ENCODE measurements around the gene ACTR5.

Gene ACTR5

DNA sequence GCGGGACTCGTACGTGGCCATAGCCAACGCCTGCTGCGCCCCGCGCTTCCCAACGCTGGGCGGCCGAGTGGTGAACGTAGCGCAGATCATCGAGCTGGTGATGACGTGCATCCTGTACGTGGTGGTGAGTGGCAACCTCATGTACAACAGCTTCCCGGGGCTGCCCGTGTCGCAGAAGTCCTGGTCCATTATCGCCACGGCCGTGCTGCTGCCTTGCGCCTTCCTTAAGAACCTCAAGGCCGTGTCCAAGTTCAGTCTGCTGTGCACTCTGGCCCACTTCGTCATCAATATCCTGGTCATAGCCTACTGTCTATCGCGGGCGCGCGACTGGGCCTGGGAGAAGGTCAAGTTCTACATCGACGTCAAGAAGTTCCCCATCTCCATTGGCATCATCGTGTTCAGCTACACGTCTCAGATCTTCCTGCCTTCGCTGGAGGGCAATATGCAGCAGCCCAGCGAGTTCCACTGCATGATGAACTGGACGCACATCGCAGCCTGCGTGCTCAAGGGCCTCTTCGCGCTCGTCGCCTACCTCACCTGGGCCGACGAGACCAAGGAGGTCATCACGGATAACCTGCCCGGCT is 20.6 kb upstream of the ACTR5 start:
- Histone ChIP-seq H2AFZ (ENCODE audit: low read depth) (no peak overlapping the region), H3K36me3 (ENCODE audit: insufficient read depth) (no peaks in the 10 kb centered on the region), H3K27me3 (ENCODE audit: insufficient read depth, low read depth) (peaks cover 23% of the 10 kb centered on the region), H3K4me1 (ENCODE audit: low read depth, poor library complexity, severe bottlenecking) (peaks cover 3% of the 10 kb centered on the region), H4K20me1 (ENCODE audit: insufficient read depth) (no peaks in the 10 kb centered on the region), H3K4me3 (IDR thresholded peaks at IDR 0.05; ENCODE audit: insufficient read depth, low read depth, low read length) (no peak overlapping the region), H3K4me2 (no peak overlapping the region), H3K79me2 (ENCODE audit: insufficient read depth, low read depth) (no peaks in the 10 kb centered on the region), H3K9ac (no peak overlapping the region), H3K27ac (no peak overlapping the region)
- TF ChIP-seq, protein P1, sequence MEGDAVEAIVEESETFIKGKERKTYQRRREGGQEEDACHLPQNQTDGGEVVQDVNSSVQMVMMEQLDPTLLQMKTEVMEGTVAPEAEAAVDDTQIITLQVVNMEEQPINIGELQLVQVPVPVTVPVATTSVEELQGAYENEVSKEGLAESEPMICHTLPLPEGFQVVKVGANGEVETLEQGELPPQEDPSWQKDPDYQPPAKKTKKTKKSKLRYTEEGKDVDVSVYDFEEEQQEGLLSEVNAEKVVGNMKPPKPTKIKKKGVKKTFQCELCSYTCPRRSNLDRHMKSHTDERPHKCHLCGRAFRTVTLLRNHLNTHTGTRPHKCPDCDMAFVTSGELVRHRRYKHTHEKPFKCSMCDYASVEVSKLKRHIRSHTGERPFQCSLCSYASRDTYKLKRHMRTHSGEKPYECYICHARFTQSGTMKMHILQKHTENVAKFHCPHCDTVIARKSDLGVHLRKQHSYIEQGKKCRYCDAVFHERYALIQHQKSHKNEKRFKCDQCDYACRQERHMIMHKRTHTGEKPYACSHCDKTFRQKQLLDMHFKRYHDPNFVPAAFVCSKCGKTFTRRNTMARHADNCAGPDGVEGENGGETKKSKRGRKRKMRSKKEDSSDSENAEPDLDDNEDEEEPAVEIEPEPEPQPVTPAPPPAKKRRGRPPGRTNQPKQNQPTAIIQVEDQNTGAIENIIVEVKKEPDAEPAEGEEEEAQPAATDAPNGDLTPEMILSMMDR (conservative IDR thresholded peaks at IDR 0.05; ENCODE audit: low read depth, low read length), result no peak

DNA sequence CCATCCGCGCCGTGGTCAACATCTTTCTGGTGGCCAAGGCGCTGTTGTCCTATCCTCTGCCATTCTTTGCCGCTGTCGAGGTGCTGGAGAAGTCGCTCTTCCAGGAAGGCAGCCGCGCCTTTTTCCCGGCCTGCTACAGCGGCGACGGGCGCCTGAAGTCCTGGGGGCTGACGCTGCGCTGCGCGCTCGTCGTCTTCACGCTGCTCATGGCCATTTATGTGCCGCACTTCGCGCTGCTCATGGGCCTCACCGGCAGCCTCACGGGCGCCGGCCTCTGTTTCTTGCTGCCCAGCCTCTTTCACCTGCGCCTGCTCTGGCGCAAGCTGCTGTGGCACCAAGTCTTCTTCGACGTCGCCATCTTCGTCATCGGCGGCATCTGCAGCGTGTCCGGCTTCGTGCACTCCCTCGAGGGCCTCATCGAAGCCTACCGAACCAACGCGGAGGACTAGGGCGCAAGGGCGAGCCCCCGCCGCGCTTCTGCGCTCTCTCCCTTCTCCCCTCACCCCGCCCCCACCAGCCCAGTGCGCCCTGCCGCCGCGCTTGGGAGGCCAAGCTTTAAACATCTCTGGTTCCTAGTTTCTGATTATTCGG is 20.0 kb upstream of the ACTR5 start:
- no peak overlapping the region for H3K4me2 ChIP-seq
- no peaks in the 10 kb centered on the region for H3K79me2 ChIP-seq (ENCODE audit: insufficient read depth, low read depth)
- H3K36me3 ChIP-seq (ENCODE audit: insufficient read depth), result no peaks in the 10 kb centered on the region
- no peak overlapping the region for H3K27ac ChIP-seq
- TF ChIP-seq, protein P1 (conservative IDR thresholded peaks at IDR 0.05; ENCODE audit: low read depth, low read length), result no peak
- no peak overlapping the region for H2AFZ ChIP-seq (ENCODE audit: low read depth)
- no peak overlapping the region for H3K9ac ChIP-seq
- H3K4me3 ChIP-seq (IDR thresholded peaks at IDR 0.05; ENCODE audit: insufficient read depth, low read depth, low read length), result no peak overlapping the region
- H3K4me1 ChIP-seq (ENCODE audit: low read depth, poor library complexity, severe bottlenecking), result peaks cover 3% of the 10 kb centered on the region
- H4K20me1 ChIP-seq (ENCODE audit: insufficient read depth), result no peaks in the 10 kb centered on the region
- H3K27me3 ChIP-seq (ENCODE audit: insufficient read depth, low read depth), result peaks cover 23% of the 10 kb centered on the region

DNA sequence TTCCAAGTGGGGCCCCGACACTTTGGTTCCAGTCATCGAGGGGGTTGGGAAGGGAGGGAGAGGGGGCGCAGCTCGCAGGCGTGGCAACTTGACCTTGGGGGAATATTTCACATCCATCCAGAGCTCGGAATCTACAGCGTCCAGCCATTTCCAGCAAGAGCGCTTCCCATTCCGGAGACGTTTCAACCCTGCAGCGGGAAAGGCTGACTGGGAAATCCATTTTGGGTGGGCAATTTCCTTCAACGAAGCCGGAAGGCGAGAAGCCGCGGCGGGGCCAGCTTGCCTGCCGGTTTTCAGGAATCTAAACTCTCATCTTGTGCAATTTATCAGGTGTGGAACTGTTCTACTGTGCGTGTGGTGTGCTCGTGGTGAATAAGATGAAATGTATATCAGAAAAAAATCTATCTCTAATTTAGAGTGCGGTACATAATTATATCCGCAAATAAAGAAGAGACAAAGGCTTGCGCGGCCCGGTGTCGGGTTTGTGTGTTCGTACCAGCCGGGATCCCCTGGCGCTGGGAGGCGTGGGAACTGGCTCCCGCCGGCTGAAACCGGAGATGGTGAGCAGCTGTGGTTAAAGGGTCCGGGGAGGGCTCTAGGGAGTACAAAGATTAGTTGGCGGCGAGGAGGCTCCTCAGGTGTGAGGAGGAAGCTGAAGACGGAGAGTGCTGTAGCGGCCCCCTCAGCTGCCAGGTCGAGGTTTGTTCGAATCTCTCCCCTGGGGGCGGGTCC is 19.2 kb upstream of the ACTR5 start:
- Histone ChIP-seq H2AFZ (ENCODE audit: low read depth) (no peak overlapping the region), H3K79me2 (ENCODE audit: insufficient read depth, low read depth) (no peaks in the 10 kb centered on the region), H4K20me1 (ENCODE audit: insufficient read depth) (no peaks in the 10 kb centered on the region), H3K4me3 (IDR thresholded peaks at IDR 0.05; ENCODE audit: insufficient read depth, low read depth, low read length) (no peak overlapping the region), H3K9ac (no peak overlapping the region), H3K36me3 (ENCODE audit: insufficient read depth) (no peaks in the 10 kb centered on the region), H3K27ac (no peak overlapping the region), H3K4me2 (no peak overlapping the region), H3K4me1 (ENCODE audit: low read depth, poor library complexity, severe bottlenecking) (peaks cover 3% of the 10 kb centered on the region), H3K27me3 (ENCODE audit: insufficient read depth, low read depth) (peaks cover 23% of the 10 kb centered on the region)
- TF ChIP-seq, protein P1 (conservative IDR thresholded peaks at IDR 0.05; ENCODE audit: low read depth, low read length), result no peak

DNA sequence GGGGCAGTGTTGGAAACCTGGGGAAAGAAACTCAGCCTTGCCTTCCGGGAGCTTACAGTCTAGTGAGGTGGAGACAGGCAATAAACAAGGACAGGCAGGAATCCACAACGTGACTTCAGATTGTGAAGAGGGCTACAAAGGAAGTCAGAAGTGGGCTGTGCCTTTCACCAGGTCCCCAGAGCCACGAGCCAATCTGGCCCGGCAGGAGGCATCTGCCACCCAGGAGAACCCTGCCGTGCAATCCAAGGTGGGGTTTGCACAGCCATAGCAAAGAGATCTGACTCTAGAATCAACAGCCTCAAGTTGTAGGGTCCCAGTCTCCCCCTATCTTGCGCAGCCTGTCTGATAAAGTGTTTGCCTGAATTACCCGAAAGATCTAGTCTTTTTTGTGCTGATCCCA is 18.5 kb upstream of the ACTR5 start:
- Histone ChIP-seq H3K27me3 (ENCODE audit: insufficient read depth, low read depth) (peaks cover 23% of the 10 kb centered on the region), H3K4me1 (ENCODE audit: low read depth, poor library complexity, severe bottlenecking) (peaks cover 3% of the 10 kb centered on the region), H3K27ac (no peak overlapping the region), H3K4me3 (IDR thresholded peaks at IDR 0.05; ENCODE audit: insufficient read depth, low read depth, low read length) (no peak overlapping the region), H2AFZ (ENCODE audit: low read depth) (no peak overlapping the region), H3K79me2 (ENCODE audit: insufficient read depth, low read depth) (no peaks in the 10 kb centered on the region), H3K9ac (no peak overlapping the region), H3K4me2 (no peak overlapping the region), H4K20me1 (ENCODE audit: insufficient read depth) (no peaks in the 10 kb centered on the region), H3K36me3 (ENCODE audit: insufficient read depth) (no peaks in the 10 kb centered on the region)
- TF ChIP-seq, protein P1 (conservative IDR thresholded peaks at IDR 0.05; ENCODE audit: low read depth, low read length), result no peak

Measured in KMS-11 (cell line).